ENCODE results near the gene OSBPL9. TPM values are rescaled to one million over a fixed set of nuclear protein-coding genes. Genes with fewer than 3 reads are reported as not detected.

OSBPL9 gene
- total RNA-seq, 1 experiment from 2014 or later, result 188 TPM

DNA sequence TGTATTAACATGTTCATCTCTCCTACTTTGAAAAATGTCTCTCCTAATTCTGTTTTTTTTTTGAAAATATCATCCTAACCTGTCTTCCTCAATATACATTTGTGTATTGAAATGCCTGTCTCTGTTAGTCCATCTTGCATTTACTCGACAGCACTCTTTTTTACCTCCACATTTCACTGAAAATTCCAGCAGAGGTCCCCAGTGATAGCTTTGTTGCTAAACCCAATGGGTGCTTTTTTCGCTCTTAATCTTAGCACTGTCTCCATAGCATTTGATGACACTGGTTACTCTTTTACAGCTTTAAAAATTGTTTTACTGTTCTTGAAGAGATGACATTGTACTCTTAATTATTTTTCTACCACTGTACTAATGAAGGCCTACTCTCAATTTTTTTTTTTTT, 10.8 kb downstream of the OSBPL9 start:
- TF ChIP-seq EZH2 (IDR thresholded peaks at IDR 0.05; ENCODE audit: low read depth), result no peak
- TF ChIP-seq, protein P1, sequence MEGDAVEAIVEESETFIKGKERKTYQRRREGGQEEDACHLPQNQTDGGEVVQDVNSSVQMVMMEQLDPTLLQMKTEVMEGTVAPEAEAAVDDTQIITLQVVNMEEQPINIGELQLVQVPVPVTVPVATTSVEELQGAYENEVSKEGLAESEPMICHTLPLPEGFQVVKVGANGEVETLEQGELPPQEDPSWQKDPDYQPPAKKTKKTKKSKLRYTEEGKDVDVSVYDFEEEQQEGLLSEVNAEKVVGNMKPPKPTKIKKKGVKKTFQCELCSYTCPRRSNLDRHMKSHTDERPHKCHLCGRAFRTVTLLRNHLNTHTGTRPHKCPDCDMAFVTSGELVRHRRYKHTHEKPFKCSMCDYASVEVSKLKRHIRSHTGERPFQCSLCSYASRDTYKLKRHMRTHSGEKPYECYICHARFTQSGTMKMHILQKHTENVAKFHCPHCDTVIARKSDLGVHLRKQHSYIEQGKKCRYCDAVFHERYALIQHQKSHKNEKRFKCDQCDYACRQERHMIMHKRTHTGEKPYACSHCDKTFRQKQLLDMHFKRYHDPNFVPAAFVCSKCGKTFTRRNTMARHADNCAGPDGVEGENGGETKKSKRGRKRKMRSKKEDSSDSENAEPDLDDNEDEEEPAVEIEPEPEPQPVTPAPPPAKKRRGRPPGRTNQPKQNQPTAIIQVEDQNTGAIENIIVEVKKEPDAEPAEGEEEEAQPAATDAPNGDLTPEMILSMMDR (conservative IDR thresholded peaks at IDR 0.05), result no peak
- Histone ChIP-seq H3K27me3 (ENCODE audit: insufficient read depth, low read depth) (no peaks in the 10 kb centered on the region), H3K9me3 (ENCODE audit: insufficient read depth, low read depth) (peaks cover 4% of the 10 kb centered on the region; the same call in 1 of the 2 replicates), H3K9me2 (ENCODE audit: insufficient read depth) (no peaks in the 10 kb centered on the region), H2AFZ (no peak overlapping the region), H3K79me2 (ENCODE audit: low read depth) (peaks cover 99% of the 10 kb centered on the region), H4K20me1 (ENCODE audit: insufficient read depth) (no peaks in the 10 kb centered on the region), H3K36me3 (ENCODE audit: low read depth) (peaks cover 18% of the 10 kb centered on the region; the same call in 1 of the 2 replicates), H3K27ac (no peak overlapping the region), H3K4me1 (replicated peaks; ENCODE audit: insufficient read depth) (peaks cover 33% of the 10 kb centered on the region), H3K4me3 (no peak overlapping the region), H3K4me2 (no peak overlapping the region), H3F3A (ENCODE audit: insufficient read depth, low read depth) (peaks cover 12% of the 10 kb centered on the region; the same call in 1 of the 2 replicates)
- CTCF ChIA-PET, result interaction anchor here (0.7 to 1.3 kb wide), 2 partner anchors 115 to 141 kb away, joined by 3 to 4 read pairs; no protein-coding TSS in a partner anchor
- BruUV-seq (replicated peaks), result no TSS peak
- intact Hi-C loops (cut with micrococcal nuclease; ENCODE audit: unreplicated experiment), result no loop called here
- POLR2A ChIA-PET (ENCODE audit: unreplicated experiment), result no interaction called here
- DNase-seq, result no peak

DNA sequence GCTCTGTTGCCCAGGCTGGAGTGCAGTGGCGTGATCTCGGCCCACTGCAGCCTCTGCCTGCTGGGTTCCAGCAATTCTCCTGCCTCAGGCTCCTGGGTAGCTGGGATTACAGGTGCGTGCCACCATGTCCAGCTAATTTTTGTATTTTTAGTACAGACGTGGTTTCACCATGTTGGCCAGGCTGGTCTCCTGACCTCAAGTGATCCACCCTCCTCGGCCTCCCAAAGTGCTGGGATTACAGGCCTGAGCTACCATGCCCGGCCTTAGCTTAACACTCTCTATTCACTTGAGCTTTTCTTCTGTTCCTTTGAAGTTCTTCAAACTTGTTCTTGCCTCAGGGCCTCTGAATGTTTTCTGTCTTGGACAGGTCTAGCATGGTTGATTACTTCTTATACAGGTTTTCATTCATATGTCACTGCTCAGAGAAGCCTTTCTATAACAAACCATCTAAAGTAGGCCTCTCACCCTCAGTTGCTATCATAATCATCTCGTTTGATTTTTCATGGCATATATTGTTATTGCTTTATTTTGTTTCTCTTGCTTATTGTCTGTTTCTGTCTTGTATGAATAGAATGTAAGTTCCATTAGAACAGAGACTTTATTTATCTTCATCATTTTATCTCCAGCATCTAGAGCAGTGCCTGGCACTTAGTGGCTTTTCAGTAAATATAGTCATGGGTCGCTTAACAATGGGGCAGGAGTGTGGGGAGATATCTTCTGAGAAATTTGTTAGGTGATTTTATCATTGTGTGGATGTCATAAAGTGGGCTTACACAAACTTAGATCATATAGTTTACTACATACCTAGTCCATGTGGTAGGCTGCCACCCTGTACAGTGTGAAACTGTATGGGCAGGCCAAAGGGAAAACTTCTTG, 12.1 kb downstream of the OSBPL9 start:
- CTCF ChIA-PET, result no interaction called here
- BruUV-seq (replicated peaks), result no TSS peak

DNA sequence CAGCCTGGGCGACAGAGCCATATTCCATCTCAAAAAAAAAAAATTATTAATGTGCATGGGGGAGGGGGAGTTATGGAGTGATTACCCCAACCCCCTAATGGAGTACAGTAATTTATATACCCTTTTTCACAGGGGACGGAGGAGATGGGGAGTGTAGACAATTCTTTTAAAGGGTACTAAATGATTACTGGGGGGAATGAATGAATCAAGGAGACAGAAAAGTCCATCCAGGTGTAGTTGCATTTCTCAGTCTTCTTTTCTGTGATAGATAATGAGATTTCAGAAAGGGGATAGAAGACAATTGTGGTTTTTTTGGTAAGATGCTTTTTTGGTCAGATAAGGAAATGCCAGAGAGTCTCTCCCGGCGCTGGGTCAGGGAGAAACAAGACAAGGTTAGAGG, 13.0 kb downstream of the OSBPL9 start:
- H3K4me3 ChIP-seq, result no peak overlapping the region
- H3K36me3 ChIP-seq (ENCODE audit: low read depth), result peaks cover 26% of the 10 kb centered on the region; the same call in 1 of the 2 replicates
- H2AFZ ChIP-seq, result no peak overlapping the region
- no peak overlapping the region for H3K27ac ChIP-seq
- H3K79me2 ChIP-seq (ENCODE audit: low read depth), result peaks cover 99% of the 10 kb centered on the region
- ChIA-PET CTCF (no interaction called here), POLR2A (ENCODE audit: unreplicated experiment) (no interaction called here)
- peaks cover 25% of the 10 kb centered on the region for H3K4me1 ChIP-seq (replicated peaks; ENCODE audit: insufficient read depth)
- DNase-seq, result no peak
- H3K9me2 ChIP-seq (ENCODE audit: insufficient read depth), result no peaks in the 10 kb centered on the region
- peaks cover 13% of the 10 kb centered on the region for H3F3A ChIP-seq (ENCODE audit: insufficient read depth, low read depth)
- peaks cover under 1% of the 10 kb centered on the region; the same call in 1 of the 2 replicates for H3K9me3 ChIP-seq (ENCODE audit: insufficient read depth, low read depth)
- no peaks in the 10 kb centered on the region for H3K27me3 ChIP-seq (ENCODE audit: insufficient read depth, low read depth)
- TF ChIP-seq, protein P1 (conservative IDR thresholded peaks at IDR 0.05), result no peak
- no peak for TF ChIP-seq EZH2 (IDR thresholded peaks at IDR 0.05; ENCODE audit: low read depth)
- no TSS peak for BruUV-seq (replicated peaks)
- intact Hi-C loops (cut with micrococcal nuclease; ENCODE audit: unreplicated experiment), result no loop called here
- H4K20me1 ChIP-seq (ENCODE audit: insufficient read depth), result no peaks in the 10 kb centered on the region
- H3K4me2 ChIP-seq, result no peak overlapping the region

More for the DNA sequence above, 12.1 kb downstream of the OSBPL9 start:
- Histone ChIP-seq H3K9me3 (ENCODE audit: insufficient read depth, low read depth) (peaks cover 4% of the 10 kb centered on the region; the same call in 1 of the 2 replicates), H3K4me3 (no peak overlapping the region), H3F3A (ENCODE audit: insufficient read depth, low read depth) (peaks cover 3% of the 10 kb centered on the region), H4K20me1 (ENCODE audit: insufficient read depth) (no peaks in the 10 kb centered on the region), H3K4me2 (no peak overlapping the region), H3K27me3 (ENCODE audit: insufficient read depth, low read depth) (no peaks in the 10 kb centered on the region), H3K79me2 (ENCODE audit: low read depth) (peaks cover 99% of the 10 kb centered on the region), H2AFZ (no peak overlapping the region), H3K36me3 (ENCODE audit: low read depth) (peaks cover 24% of the 10 kb centered on the region; the same call in 1 of the 2 replicates), H3K9me2 (ENCODE audit: insufficient read depth) (no peaks in the 10 kb centered on the region), H3K4me1 (replicated peaks; ENCODE audit: insufficient read depth) (peaks cover 21% of the 10 kb centered on the region), H3K27ac (peak overlapping the region; percentile 17; the same call in 1 of the 2 replicates)
- no peak for TF ChIP-seq EZH2 (IDR thresholded peaks at IDR 0.05; ENCODE audit: low read depth)
- TF ChIP-seq, protein P1 (conservative IDR thresholded peaks at IDR 0.05), result no peak
- intact Hi-C loops (cut with micrococcal nuclease; ENCODE audit: unreplicated experiment), result no loop called here
- POLR2A ChIA-PET (ENCODE audit: unreplicated experiment), result interaction anchor here (0.5 to 0.6 kb wide), 2 partner anchors 19 to 270 kb away, joined by 4 to 22 read pairs; no protein-coding TSS in a partner anchor
- DNase-seq, result no peak
